Measurements from ENCODE around the gene GPR50.

GPR50 gene

GRCh38 chrX:151228935-151229334 lies 52.6 kb downstream of the GPR50 start:
- Mint-ChIP-seq H3K36me3 (ENCODE audit: low read depth) (no peaks in the 10 kb centered on the region), H3K27me3 (ENCODE audit: low read depth) (peaks cover 18% of the 10 kb centered on the region), H3K4me1 (no peaks in the 10 kb centered on the region), H3K27ac (no peak overlapping the region), H3K9me3 (peaks cover 9% of the 10 kb centered on the region), H3K4me3 (no peak overlapping the region)
- TF ChIP-seq CTCF (IDR thresholded peaks at IDR 0.05; ENCODE audit: unreplicated experiment in 3 of 3): no peak

Measured in nephron (organoid).